Measurements from ENCODE around the gene MACROD2. TPM values are rescaled to one million over a fixed set of nuclear protein-coding genes. Genes with fewer than 3 reads are reported as not detected.

MACROD2 gene
- total RNA-seq, 1 donor from 2014 or later = 2.4 TPM

GRCh38 chr20:15772826-15773225 lies 1777.5 kb downstream of the MACROD2 start:
- Histone ChIP-seq H3K9ac (ENCODE audit: low read length) (no peak overlapping the region), H3K36me3 (ENCODE audit: insufficient read depth, low read length) (no peaks in the 10 kb centered on the region), H2AFZ (ENCODE audit: low read depth, low read length) (no peak overlapping the region), H3K79me2 (ENCODE audit: insufficient read depth, low read length) (no peaks in the 10 kb centered on the region), H3K9me3 (ENCODE audit: insufficient read depth, low read depth, low read length) (no peaks in the 10 kb centered on the region), H3K4me3 (ENCODE audit: insufficient read depth, low read depth, low read length) (no peak overlapping the region), H4K20me1 (ENCODE audit: insufficient read depth, low read length) (no peaks in the 10 kb centered on the region), H3K4me2 (ENCODE audit: low read length) (no peak overlapping the region), H3K4me1 (ENCODE audit: insufficient read depth, low read length) (no peaks in the 10 kb centered on the region), H3K27ac (ENCODE audit: low read depth, low read length) (no peak overlapping the region), H3K27me3 (ENCODE audit: insufficient read depth, low read length) (no peaks in the 10 kb centered on the region)
- FAIRE-seq = no peak
- H3K27ac Mint-ChIP-seq (ENCODE audit: unreplicated experiment) = no peak overlapping the region
- H3K4me3 Mint-ChIP-seq (ENCODE audit: unreplicated experiment) = no peak overlapping the region
- no peak for DNase-seq (ENCODE audit: low read depth)
- TF ChIP-seq CTCF (IDR thresholded peaks at IDR 0.05; ENCODE audit: insufficient read depth, low read depth, low read length) = no peak
- TF ChIP-seq EZH2 (IDR thresholded peaks at IDR 0.05; ENCODE audit: insufficient read depth, low read length) = no peak
- no peaks in the 10 kb centered on the region for H3K4me1 Mint-ChIP-seq (ENCODE audit: low read depth, unreplicated experiment)
- no peaks in the 10 kb centered on the region for H3K27me3 Mint-ChIP-seq (ENCODE audit: low read depth, unreplicated experiment)
- no peaks in the 10 kb centered on the region for H3K9me3 Mint-ChIP-seq (ENCODE audit: unreplicated experiment)
- no peaks in the 10 kb centered on the region for H3K36me3 Mint-ChIP-seq (ENCODE audit: low read depth, unreplicated experiment)

DNA sequence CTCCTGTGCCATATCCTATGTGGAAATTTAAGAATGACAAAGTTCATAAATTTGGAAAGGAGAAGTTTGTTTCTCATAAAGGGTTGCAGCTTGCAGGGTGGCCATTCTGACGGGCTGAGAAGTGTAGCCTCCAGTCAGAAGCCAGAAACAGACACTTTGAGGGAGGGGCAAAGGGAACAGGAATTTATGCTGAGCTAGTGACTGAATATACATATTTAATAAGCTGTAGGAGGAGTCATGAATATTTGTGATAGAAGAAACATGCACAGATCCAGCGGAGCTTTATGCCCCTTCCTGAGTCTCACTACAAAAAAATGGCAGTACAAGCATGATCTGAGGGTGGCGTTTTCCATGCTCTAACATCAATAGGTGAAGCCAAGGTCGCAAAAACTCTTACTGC lies 1779.6 kb downstream of the MACROD2 start:
- H3K4me3 Mint-ChIP-seq (ENCODE audit: unreplicated experiment) = no peak overlapping the region
- Histone ChIP-seq H3K9me3 (ENCODE audit: insufficient read depth, low read depth, low read length) (no peaks in the 10 kb centered on the region), H3K27me3 (ENCODE audit: insufficient read depth, low read length) (no peaks in the 10 kb centered on the region), H3K27ac (ENCODE audit: low read depth, low read length) (no peak overlapping the region), H3K36me3 (ENCODE audit: insufficient read depth, low read length) (no peaks in the 10 kb centered on the region), H3K4me1 (ENCODE audit: insufficient read depth, low read length) (no peaks in the 10 kb centered on the region), H3K79me2 (ENCODE audit: insufficient read depth, low read length) (no peaks in the 10 kb centered on the region), H2AFZ (ENCODE audit: low read depth, low read length) (no peak overlapping the region), H3K9ac (ENCODE audit: low read length) (no peak overlapping the region), H4K20me1 (ENCODE audit: insufficient read depth, low read length) (no peaks in the 10 kb centered on the region), H3K4me2 (ENCODE audit: low read length) (no peak overlapping the region), H3K4me3 (ENCODE audit: insufficient read depth, low read depth, low read length) (no peak overlapping the region)
- H3K36me3 Mint-ChIP-seq (ENCODE audit: low read depth, unreplicated experiment) = no peaks in the 10 kb centered on the region
- no peaks in the 10 kb centered on the region for H3K4me1 Mint-ChIP-seq (ENCODE audit: low read depth, unreplicated experiment)
- no peak overlapping the region for H3K27ac Mint-ChIP-seq (ENCODE audit: unreplicated experiment)
- TF ChIP-seq CTCF (IDR thresholded peaks at IDR 0.05; ENCODE audit: insufficient read depth, low read depth, low read length) (no peak), EZH2 (IDR thresholded peaks at IDR 0.05; ENCODE audit: insufficient read depth, low read length) (no peak)
- FAIRE-seq = no peak
- peaks cover 1% of the 10 kb centered on the region for H3K9me3 Mint-ChIP-seq (ENCODE audit: unreplicated experiment)
- H3K27me3 Mint-ChIP-seq (ENCODE audit: low read depth, unreplicated experiment) = no peaks in the 10 kb centered on the region
- DNase-seq (ENCODE audit: low read depth) = no peak

- TF ChIP-seq CTCF (IDR thresholded peaks at IDR 0.05; ENCODE audit: insufficient read depth, low read depth, low read length) (no peak), EZH2 (IDR thresholded peaks at IDR 0.05; ENCODE audit: insufficient read depth, low read length) (no peak)
- H3K9ac ChIP-seq (ENCODE audit: low read length) = no peak overlapping the region
- H3K27me3 ChIP-seq (ENCODE audit: insufficient read depth, low read length) = no peaks in the 10 kb centered on the region
- H3K4me2 ChIP-seq (ENCODE audit: low read length) = no peak overlapping the region
- no peaks in the 10 kb centered on the region for H3K36me3 ChIP-seq (ENCODE audit: insufficient read depth, low read length)
- no peaks in the 10 kb centered on the region for H3K79me2 ChIP-seq (ENCODE audit: insufficient read depth, low read length)
- Mint-ChIP-seq H3K27me3 (ENCODE audit: low read depth, unreplicated experiment) (no peaks in the 10 kb centered on the region), H3K36me3 (ENCODE audit: low read depth, unreplicated experiment) (no peaks in the 10 kb centered on the region), H3K27ac (ENCODE audit: unreplicated experiment) (no peak overlapping the region), H3K9me3 (ENCODE audit: unreplicated experiment) (peaks cover 1% of the 10 kb centered on the region), H3K4me1 (ENCODE audit: low read depth, unreplicated experiment) (no peaks in the 10 kb centered on the region), H3K4me3 (ENCODE audit: unreplicated experiment) (no peak overlapping the region)
- H3K9me3 ChIP-seq (ENCODE audit: insufficient read depth, low read depth, low read length) = no peaks in the 10 kb centered on the region
- H4K20me1 ChIP-seq (ENCODE audit: insufficient read depth, low read length) = no peaks in the 10 kb centered on the region
- no peak overlapping the region for H2AFZ ChIP-seq (ENCODE audit: low read depth, low read length)
- no peaks in the 10 kb centered on the region for H3K4me1 ChIP-seq (ENCODE audit: insufficient read depth, low read length)
- DNase-seq (ENCODE audit: low read depth) = no peak
- no peak for FAIRE-seq
- H3K27ac ChIP-seq (ENCODE audit: low read depth, low read length) = no peak overlapping the region
- H3K4me3 ChIP-seq (ENCODE audit: insufficient read depth, low read depth, low read length) = no peak overlapping the region
Measured at GRCh38 chr20:15776770-15777466, 1781.6 kb downstream of the MACROD2 start.
